ENCODE measurements around the gene KLHL17. TPM values are rescaled to one million over a fixed set of nuclear protein-coding genes. Genes with fewer than 3 reads are reported as not detected.
"Not testable (repeated sequence)": the region's sequence is repeated elsewhere in the genome, so short reads cannot be mapped to it uniquely, and the experiment has no call there.

Gene KLHL17
- total RNA-seq, 1 experiment from 2014 or later, result 33.4 TPM

DNA sequence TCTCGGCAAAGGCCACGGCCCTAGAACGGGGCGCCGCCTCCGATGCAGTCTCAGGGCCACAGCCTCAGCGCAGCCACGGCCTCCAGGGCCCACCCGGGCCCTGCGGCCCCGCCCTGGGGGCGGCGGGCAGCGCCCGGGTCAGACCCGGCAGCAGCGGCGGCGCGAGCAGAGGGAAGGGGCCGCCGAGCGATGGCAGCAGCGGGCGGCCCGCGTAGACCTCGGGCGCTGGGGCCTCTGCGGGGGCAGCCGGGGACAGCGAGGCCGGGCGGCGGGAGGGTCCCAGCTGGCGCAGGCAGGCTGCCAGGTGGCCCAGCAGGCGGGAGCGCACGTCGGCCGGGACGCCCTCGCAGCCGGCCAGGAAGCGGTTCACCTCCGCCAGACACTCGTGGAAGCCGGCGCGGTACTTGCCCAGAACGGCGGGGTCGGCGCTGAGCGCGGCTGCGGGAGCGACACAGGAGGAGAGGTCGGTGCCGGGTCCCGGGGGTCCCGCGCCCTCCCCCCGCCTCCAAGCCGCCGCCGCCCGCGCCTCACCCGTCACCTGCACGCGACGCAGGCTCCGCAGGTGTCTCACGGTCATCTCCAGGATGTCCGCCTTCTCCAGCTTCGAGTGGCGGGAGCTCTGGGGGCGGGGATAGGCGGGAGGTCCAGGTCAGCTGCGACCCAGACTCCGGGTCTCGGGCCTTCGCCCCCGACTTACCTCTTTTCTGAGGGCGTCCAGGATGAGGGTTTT lies 38.8 kb downstream of the KLHL17 start:
- DNase-seq (ENCODE audit: low spot score), result no peak

DNA sequence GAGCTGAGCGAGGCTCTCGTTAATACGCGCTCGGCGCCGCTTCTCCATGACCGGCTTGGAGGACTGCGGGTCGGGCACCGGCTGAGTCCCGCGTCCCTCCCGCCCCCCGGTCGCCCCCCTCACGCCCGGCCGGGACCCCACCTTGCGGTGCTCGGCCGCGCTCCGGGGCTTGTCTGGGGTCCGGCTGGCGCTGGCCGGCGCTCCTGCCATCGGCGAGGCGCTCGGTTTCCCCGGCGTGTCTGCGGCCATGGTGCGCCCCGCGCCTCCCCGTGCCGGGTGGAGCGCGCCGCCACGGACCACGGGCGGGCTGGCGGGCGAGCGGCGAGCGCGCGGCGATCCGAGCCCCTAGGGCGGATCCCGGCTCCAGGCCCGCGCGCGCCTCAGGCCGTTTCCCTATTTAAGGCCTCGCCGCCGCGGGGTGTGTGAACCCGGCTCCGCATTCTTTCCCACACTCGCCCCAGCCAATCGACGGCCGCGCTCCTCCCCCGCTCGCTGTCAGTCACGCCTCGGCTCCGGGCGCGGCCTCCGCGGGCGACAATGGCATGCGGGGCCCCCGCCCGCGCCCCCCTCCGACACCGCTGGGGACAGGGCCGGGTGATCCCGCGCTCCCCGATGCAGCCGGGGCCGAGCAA lies 39.5 kb downstream of the KLHL17 start, which contains the start of gene HES4:
Gene HES4, minus strand, starts transcription at position 373 of the 632 bp plus-strand sequence. Its CDS starts 124 bp downstream, at position 249.
- DNase-seq (ENCODE audit: low spot score), result peak; percentile 90

DNA sequence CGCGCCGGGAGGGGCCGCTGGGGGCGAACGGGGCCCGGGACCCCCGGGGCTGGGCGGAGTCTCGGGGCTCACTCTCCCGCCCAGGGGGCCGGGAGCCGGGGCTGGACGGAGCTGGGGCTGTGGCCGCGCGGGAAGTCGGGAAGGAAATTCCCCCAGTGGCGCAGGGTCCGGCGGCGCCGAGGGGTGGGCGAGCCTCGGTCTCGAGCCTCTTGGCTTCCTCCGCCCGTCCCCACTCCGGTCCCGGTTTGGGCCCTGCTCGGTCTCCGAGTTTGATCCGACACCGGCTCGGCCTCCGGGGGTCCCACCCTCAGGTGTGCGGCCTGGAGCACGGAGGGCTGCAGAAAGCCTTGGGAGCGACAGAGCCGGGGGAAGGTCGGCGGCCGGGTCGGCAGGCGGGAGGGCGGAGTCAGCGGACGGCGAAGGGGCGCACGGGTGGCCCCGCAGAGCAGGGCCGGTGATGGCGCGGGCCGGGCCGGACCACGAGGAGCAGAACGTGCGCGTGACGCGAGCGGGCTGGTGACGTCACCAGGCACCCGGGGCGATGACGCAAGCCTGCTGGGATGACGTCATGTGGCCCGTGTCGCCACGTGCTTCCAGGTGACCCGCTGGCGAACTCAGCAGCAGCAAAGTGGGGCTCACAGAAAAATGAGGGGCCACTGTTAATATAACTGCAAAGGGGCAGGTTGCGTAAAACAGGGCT lies 40.1 kb downstream of the KLHL17 start:
- DNase-seq (ENCODE audit: low spot score), result peak; percentile 67

DNA sequence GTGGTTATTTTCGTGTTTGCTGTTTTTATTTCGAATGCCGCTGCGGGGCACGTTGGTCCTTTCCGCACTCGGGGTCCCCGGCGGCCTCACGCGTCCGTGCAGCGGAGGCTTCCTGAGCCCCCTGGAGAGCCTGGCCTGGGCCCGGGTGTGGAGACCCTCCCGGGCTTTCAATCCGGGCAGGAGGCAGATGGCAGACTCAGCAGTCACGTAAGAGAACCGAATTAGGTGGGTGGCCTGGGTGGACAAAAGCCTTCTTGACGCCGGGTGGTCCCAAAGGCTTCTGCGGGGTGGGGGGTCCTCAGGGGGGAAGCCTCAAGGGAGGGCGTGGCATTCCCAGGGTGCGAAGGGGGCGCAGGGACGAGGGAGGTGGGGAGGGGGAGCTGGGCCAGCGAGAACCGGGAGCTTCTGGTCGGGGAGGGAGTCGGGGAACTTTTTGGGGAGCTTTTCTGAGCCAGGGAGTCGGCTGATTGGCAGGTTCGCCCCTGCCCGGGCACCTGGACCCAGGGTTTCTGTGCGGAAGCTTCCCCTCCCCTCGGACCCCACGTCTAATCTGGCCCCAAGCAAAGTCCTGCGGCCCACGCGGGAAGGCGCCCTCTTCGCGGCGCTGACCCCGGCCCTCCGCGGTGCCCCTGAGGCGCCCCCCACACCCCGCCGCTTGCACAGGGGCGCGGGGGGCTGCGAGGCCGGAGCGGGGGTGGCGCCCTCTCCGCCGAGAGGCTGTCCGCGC lies 40.8 kb downstream of the KLHL17 start:
- no peak for DNase-seq (ENCODE audit: low spot score)

DNA sequence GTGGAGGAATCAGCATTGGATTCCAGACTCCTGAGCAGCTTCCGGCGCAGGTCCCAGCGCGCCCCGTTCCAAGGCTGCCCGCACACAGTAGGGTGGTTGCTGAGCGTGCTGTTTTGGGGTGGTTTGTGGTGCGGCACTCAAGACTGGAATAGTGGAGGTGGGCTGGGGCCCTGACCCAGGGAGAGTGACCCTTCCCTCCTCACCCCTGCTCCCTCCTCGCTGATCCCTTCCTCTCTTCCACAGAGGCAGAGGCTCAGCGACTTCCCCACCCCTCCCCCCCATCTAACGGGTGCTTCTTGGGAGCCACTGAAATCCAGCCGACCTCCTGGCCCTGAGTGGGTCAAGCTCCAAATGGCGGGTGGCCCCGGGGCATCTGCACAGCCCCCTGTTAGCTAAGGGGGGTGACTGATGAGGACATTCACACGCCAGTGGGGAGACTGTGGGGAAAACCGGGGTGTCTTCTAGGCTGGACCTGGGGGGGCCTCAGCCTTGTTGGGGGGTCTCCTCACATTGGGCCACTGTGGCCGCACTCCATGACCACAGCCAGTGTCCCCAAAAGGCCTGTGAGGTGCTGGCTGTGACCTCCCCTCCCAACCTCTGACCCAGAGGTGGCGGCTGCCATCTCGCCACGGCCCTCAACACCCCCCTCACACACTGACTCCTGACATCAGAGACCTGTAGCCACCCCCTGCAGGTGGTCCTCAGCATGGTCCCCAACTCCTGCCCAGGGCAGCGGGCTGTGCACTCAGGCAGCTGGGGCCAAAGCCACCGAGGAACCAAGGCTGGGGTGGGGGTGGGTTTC lies 43.4 kb downstream of the KLHL17 start:
- DNase-seq (ENCODE audit: low spot score), result no peak

DNA sequence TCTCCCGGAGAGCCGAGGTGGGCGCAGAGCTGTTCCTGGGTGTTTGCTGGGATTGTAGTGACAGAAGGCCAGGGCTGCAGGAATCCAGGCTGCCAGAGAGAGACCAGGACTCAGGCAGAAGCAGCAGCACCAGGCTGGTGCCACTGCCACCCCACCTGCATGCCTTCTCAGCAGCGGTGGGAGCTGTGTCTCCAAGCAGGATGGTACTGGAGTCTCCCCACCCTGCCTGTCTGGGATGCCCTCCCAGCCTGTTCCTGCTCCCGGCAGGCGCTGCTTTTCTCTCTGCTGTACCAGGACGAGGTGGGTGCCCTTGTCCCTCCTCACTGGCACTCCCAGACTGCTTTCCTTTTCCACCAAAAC lies 44.0 kb downstream of the KLHL17 start:
- no peak for DNase-seq (ENCODE audit: low spot score)

DNA sequence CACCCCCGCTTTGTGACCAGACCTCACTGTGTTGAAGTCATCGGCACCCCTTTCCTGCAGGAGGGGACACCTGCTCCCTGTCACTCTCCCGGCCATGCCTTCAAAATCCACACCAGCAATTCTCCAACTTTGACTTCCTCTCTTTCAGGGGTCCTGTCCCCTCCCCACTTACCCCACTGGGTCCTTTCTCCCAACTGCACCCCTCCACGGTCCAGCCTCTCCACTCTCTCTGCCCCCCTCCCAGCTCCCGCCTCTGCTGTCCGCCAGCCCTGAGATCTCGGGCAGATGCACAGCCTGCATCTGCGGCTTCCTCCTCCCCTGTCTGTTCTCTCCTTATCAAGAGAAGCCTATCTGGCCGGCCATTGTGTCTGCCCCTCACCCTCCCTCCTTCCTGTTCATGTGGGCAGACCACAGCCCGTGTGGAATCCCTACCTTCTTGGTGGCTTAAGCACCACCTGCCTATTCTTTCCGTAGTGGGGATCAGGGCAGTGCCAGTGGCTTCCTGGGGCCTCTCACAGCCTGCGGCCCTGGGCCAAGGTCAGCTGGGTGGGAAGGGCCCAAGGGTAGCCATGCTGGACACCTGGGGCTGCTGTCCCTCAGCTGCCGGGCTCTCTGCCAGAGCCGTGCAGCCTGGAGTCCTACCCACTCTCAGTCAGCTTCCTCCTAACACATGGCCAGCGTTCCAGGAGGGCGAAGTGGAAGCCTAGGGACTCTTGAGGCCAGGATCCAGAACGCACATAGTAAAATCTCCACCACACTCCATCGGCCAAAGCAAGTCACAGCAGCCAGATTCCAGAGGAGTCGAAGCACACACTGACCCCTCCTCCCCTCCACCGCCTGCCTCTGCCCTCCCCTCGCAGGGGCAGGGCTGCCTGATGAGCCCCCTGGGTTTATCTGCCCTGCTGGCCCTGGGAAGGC lies 44.7 kb downstream of the KLHL17 start:
- DNase-seq (ENCODE audit: low spot score), result peak; percentile 76

DNA sequence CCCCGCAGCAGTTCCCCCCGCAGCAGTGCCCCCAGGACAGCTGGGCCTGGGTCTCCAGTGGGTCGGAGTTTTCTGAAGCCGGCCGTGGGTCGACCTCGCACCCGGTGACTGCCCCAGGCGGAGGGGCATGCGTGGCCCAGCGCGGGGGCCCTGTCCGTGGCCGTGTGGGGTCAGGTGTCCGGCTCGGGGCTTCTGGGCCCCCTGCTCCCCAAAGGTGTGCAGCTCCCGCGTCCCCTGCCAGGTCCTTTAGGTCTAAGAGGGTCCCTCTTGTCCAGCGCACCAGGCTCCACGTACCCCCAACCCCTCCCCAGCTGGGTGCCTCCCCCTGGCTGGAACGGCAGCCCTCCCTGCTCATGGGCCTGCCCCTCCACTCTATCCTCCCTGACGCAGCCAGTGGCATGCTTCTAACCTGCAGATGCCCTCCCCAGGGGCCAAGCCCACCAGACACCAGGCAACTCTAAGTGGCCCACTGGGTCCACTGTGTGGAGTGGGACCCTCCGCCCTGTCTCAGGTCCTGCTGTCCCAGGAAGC lies 45.5 kb downstream of the KLHL17 start:
- no peak for DNase-seq (ENCODE audit: low spot score)

DNA sequence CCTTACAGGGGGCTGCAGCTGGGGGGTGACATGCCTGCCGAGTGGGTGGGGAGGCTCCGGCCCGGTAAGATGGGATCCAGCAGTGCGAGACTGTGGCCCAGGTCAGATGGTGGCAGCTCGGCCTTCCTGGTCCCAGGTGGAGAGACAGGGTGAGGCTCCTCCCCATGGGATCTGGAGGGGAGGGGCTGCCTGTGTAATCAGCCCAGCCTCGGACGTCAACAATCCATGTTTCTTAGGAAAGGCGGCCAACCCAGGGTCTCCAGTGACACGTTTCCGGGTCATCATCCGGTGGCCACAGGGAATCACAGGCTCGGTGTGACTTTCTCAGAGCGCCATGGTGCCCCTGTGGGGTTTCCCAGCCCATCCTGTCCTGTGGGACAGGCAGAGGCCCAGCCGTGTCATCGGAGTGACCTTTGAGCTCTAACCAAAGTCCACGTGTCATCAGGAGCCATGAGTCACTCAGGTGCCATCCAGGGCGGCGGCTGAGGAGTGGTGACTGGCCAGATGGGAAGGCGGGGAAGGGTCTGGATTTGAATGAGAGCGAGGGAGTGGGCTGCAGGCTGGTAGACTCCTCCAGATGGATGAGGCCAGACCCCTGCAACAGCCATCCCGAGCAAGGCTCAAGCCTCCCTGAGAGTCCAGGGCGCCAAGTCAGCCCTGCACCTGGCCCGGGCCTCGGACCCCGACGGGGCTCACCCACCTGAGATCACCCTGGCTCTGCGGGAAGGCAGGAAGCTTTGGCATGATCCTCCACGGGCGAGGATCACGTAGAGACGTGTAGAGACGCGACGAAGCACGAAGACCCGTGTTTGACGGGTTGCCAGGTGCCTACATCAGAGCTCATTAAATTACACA lies 46.1 kb downstream of the KLHL17 start:
- DNase-seq (ENCODE audit: low spot score), result peak; percentile 88

DNA sequence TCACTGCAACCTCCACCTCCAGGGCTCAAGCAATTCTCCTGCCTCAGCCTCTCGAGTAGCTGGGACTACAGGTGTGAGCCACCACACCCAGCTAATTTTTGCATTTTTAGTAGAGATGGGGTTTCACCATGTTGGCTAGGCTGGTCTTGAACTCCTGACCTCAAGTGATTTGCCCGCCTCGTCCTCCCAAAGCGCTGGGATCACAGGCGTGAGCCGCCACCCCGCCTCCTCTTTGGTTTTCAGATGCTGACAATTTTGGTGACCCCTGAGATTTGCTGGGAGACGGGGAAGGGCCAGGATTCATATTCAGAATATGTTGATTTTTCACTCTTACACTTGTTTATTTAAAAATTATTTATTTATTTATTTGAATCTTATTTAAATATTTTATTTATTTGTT lies 49.7 kb downstream of the KLHL17 start:
- DNase-seq (ENCODE audit: low spot score), result not testable (repeated sequence)

DNA sequence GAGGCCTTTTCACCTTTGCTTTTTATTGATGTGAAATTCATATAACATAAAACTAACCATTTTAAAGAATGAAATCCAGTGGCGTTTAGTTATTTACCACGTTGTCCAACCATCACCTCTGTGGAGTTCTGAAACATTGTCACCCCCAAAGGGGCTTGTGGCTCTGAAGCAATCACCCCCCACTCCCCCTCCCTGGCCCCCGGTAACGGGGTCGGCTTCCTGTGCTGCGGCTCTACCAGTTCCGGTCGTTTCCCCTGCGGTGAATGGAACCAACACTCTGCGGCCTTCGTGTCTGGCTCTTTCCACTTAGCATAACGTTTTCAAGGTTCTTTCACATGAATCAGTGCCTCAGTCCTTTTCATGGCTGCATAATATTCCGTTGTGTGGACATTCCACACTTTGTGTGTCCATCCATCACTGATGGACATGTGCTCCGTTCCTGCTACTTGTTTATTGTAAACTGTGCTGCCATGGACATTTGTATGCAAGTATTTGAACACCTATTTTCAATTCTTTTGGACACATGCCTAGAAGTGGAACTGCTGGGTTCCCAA lies 51.1 kb downstream of the KLHL17 start:
- no peak for DNase-seq (ENCODE audit: low spot score)

DNA sequence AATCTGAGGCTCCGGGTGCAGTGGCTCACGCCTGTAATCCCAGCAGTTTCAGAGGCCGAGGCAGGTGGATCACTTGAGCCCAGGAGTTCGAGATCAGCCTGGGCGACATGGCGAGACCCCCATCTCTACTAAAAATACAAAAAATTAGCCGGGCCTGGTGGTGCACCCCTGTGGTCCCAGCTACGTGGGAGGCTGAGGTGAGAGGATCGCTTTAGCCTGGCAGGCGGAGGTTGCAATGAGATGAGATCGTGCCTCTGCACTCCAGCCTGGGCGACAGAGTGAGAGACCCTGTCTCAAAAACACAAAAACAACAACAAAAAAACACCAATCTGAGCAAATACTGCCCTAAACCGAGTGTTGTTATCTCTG lies 52.3 kb downstream of the KLHL17 start:
- DNase-seq (ENCODE audit: low spot score), result not testable (repeated sequence)

DNA sequence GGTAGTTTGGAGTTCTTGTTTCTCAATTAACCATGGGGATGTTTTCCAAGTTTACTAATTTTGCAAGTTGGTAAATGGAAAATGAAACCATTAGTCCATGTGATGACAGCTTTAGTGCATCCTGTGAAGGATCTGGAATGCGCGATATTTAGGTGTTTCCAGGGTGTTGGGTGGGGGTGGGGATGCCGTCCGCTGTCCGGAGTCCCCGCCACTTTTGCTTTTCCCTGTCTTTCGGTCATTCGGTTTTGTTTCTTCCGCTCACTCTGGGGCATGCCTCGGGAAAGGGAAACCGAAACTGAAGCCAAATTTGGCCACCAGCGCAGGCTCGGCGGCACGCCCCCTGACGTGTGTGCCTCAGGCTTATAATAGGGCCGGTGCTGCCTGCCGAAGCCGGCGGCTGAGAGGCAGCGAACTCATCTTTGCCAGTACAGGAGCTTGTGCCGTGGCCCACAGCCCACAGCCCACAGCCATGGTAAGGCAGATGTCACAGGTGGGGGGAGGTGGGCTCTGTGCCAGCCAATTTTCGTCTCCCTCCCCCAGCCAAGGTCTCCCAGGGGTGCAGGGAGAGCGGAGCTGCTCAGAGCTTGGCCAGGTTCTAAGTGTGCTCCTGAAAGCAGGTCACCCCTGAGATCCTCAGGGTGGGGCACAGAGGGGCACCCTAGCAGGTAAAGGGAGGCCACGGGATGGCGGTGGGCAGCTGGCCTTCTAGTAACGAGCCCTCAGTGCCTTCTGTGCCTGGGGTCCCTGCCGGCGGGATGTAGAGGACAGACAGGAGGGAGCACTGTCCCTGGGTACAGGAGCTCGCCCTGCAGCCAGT lies 52.9 kb downstream of the KLHL17 start, which contains the start of gene ISG15:
Gene ISG15, plus strand, starts transcription at position 393 of the 817 bp plus-strand sequence. Its CDS starts 77 bp downstream, at position 470.
- peak; percentile 79 for DNase-seq (ENCODE audit: low spot score)

DNA sequence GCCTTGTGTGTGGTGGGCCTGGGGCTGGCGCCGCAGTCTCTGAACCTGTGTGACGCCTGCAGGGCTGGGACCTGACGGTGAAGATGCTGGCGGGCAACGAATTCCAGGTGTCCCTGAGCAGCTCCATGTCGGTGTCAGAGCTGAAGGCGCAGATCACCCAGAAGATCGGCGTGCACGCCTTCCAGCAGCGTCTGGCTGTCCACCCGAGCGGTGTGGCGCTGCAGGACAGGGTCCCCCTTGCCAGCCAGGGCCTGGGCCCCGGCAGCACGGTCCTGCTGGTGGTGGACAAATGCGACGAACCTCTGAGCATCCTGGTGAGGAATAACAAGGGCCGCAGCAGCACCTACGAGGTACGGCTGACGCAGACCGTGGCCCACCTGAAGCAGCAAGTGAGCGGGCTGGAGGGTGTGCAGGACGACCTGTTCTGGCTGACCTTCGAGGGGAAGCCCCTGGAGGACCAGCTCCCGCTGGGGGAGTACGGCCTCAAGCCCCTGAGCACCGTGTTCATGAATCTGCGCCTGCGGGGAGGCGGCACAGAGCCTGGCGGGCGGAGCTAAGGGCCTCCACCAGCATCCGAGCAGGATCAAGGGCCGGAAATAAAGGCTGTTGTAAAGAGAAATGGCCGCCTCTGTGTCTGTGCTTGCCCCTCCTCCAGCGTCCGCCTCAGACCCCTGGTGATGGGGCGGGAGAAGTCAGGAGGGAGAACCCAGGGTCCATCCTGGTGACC lies 53.7 kb downstream of the KLHL17 start:
- DNase-seq (ENCODE audit: low spot score), result peak; percentile 52

DNA sequence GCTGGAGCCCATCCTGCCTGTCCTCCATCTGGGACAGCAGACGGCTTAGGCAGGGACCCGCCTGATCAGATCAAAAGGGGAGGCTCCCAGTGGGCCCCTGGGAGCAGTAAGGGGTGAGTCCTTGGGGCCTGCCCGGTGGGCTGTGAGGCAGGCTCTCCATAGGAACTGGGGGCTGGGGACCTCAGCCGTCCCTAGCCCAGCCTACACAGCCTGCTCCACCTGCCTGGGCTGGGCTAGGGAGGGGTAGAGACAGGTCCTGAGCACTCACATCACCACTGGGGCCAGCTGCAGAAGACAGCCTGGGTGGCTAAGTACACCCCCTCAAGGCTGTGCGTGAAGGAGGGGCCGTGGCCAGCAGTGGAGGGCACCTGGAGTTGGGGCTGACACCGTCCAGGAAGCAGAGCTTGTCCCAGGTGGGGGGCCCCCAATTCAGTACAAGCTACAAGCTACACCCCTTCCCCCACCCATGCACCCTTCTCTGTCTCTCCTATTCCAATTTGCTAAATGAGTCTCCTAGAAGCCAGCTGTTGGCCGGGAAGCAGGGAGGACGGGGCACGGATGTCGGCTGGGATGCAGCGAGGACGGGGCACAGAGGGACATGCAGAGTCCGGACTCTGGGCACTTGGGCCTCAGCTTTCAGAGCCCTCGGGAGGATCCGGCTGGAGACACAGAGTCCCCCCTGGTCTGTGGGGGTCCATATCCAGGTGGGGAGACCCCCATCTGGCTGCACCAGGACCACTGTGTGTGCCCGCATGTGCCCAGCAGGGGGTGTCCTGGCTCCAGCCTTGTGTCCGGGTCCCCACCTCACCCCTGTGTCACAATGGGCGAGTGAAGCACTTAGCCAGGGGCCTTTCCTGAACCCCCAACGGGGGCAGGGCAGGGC lies 54.7 kb downstream of the KLHL17 start:
- peak; percentile 41 for DNase-seq (ENCODE audit: low spot score)
